ENCODE results near the gene ZNF177.
A peak's percentile ranks its signal among the peaks of the same experiment; 100 is the strongest.
"Not testable (repeated sequence)": the region's sequence is repeated elsewhere in the genome, so short reads cannot be mapped to it uniquely, and the experiment has no call there.

ZNF177 gene

GRCh38 chr19:9362905-9363304 lies at the start of gene ZNF177:
ZNF177 (plus strand) TSS chr19:9363013; CDS start chr19:9378312, 15,299 bp downstream.
- peak within 1 kb of the TSS; percentile 46 for H3K4me3 ChIP-seq (ENCODE audit: low read depth, low read length)

DNA sequence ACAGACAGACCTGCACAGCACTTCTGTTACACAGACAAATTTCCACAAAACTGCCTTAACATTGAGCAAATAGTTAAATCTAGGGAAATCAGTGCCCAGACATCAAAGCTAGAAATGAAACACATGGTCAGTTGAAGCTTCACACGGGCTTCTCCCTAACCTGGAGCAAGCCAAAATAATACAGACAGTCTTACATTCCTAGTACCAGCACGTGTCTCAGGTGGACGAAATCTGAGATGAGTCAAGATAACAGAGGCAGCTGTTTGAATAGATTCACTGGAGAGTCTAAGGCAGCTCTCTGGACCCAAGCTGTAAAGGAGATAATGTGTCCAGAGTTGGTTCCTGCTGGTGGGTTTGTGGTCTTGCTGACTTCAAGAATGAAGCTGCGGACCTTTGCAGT lies 49.1 kb upstream of the ZNF177 start:
- TF ChIP-seq CTCF (IDR thresholded peaks at IDR 0.05; ENCODE audit: low read depth, low read length) = no peak
- no peak overlapping the region for H3K4me3 ChIP-seq (ENCODE audit: low read depth, low read length)

More at GRCh38 chr19:9362905-9363304, at the start of gene ZNF177:
- no peak for TF ChIP-seq CTCF (IDR thresholded peaks at IDR 0.05; ENCODE audit: low read depth, low read length)

- no peak overlapping the region for H3K4me3 ChIP-seq (ENCODE audit: low read depth, low read length)
- TF ChIP-seq CTCF (IDR thresholded peaks at IDR 0.05; ENCODE audit: low read depth, low read length) = no peak
Measured at GRCh38 chr19:9321338-9321737, 41.5 kb upstream of the ZNF177 start.

DNA sequence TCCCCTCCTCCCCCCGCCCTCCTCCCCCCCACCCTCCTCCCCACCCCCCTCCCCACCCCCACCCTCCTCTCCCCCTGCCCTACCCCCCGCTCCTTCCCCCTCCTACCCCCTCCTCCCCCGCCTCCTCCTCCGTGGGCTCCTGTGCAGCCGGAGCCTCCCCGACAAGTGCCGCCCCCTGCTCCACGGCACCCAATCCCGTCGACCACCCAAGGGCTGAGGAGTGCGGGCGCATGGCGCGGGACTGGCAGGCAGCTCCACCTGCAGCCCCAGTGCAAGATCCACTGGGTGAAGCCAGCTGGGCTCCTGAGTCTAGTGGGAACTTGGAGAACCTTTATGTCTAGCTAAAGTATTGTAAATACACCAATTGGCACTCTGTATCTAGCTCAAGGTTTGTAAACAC lies 41.1 kb upstream of the ZNF177 start:
- not testable (repeated sequence) for H3K4me3 ChIP-seq (ENCODE audit: low read depth, low read length)

- not testable (repeated sequence) for H3K4me3 ChIP-seq (ENCODE audit: low read depth, low read length)
Measured at GRCh38 chr19:9322201-9322600, 40.6 kb upstream of the ZNF177 start.

DNA sequence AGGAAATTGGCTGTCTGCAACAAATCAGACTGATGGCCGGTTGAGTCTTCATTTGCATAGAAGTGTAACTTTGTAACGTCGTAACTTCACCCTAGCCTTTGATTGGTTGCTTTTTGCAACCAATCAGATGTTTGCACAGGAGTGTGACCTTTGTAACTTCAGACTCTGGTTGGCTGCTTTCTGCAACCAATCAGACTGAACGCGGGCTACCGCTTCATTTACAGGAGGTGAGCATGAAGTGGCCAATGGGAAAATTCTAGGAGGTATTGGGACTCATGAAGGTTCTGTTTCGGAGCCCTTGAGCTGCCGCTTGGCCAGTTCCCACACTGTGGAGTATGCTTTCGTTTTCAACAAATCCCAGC lies 39.3 kb upstream of the ZNF177 start:
- peak overlapping the region; percentile 75 for H3K4me3 ChIP-seq (ENCODE audit: low read depth, low read length)
- TF ChIP-seq CTCF (IDR thresholded peaks at IDR 0.05; ENCODE audit: low read depth, low read length) = no peak

DNA sequence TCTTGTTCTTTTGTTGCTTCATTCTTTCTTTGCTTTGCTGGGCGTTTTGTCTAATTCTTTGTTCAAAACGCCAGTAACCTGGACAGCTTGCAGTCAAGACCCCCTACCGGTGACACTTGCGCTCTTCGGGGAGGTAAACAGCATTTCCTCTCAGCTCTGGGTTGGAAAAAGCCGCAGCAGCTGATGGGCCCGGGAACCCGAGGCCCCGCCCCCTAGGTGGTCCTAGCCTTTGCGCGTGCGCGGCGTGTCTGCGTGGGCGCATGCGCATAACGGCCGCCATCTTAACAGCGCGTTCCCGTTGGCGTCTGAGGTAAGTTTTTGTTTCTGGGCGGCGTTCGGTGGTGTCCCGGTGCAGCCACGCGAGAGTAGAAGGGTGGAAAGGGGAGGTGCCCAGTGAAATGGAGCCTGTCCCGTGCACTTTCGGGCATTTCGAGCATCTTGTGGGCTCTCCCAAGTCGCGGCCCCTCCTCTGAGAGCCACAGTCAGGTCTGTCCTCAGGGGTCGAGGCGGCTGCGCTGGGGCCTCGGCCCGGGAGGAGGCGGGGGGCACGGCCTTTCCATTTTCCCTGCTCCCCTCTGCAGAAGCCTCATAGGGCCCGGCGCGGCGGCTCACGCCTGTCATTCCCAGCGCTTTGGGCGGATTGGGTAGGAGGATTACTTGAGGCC lies 38.8 kb upstream of the ZNF177 start, which contains the start of gene ZNF559:
Gene ZNF559, plus strand, starts transcription at position 261 of the 665 bp plus-strand sequence. CDS start 14,371 bp downstream, outside the sequence.
- H3K4me3 ChIP-seq (ENCODE audit: low read depth, low read length) = peak within 1 kb of the TSS; percentile 75
- 0 out of 2 replicates have a peak, but pooled peaks have one; percentile 19 for TF ChIP-seq CTCF (IDR thresholded peaks at IDR 0.05; ENCODE audit: low read depth, low read length)

DNA sequence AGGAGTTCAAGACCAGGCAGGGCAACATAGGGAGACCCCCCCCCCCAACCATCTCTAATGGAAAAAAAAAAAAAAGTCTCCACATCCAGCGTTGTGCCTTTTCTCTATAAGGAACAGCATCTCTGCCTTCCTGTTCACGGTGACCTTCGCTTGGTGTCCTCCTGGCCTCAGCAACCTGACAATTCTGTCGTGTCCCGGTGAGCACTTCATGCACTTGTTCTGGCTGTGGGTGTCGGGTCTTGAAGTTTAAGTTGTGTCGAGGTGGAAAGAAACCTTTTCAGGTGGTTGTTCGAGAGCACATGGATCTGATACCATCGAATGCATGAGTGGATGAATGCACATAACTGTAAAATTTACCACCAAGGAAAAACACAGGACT lies 38.2 kb upstream of the ZNF177 start:
- TF ChIP-seq CTCF (IDR thresholded peaks at IDR 0.05; ENCODE audit: low read depth, low read length) = no peak
- H3K4me3 ChIP-seq (ENCODE audit: low read depth, low read length) = peak overlapping the region; percentile 75
